Measurements from ENCODE around the gene FCHSD2.
A peak's percentile ranks its signal among the peaks of the same experiment; 100 is the strongest.
"Not testable (repeated sequence)": the region's sequence is repeated elsewhere in the genome, so short reads cannot be mapped to it uniquely, and the experiment has no call there.

FCHSD2 gene

GRCh38 chr11:73116636-73117035, 25.5 kb downstream of the FCHSD2 start:
- DNase-seq: no peak

GRCh38 chr11:73114835-73115220, 27.3 kb downstream of the FCHSD2 start:
- no peak for DNase-seq

- DNase-seq: no peak
Measured at GRCh38 chr11:73114110-73114834, 27.8 kb downstream of the FCHSD2 start.

GRCh38 chr11:73113426-73113825, 28.7 kb downstream of the FCHSD2 start:
- DNase-seq: no peak

GRCh38 chr11:73107597-73107996, 34.5 kb downstream of the FCHSD2 start:
- DNase-seq: no peak

- DNase-seq: no peak
Measured at GRCh38 chr11:73106347-73106746, 35.8 kb downstream of the FCHSD2 start.

- no peak for DNase-seq
Measured at GRCh38 chr11:73100578-73100977, 41.5 kb downstream of the FCHSD2 start.

- no peak for DNase-seq
Measured at GRCh38 chr11:73099512-73100266, 42.4 kb downstream of the FCHSD2 start.

- DNase-seq: peak; percentile 43
Measured at GRCh38 chr11:73095613-73096012, 46.5 kb downstream of the FCHSD2 start.

- DNase-seq: no peak
Measured at GRCh38 chr11:73091521-73092305, 50.4 kb downstream of the FCHSD2 start.

- no peak for DNase-seq
Measured at GRCh38 chr11:73087730-73088129, 54.4 kb downstream of the FCHSD2 start.

GRCh38 chr11:73085189-73085875, 56.8 kb downstream of the FCHSD2 start:
- peak; percentile 5 for DNase-seq

- no peak for DNase-seq
Measured at GRCh38 chr11:73078631-73079030, 63.5 kb downstream of the FCHSD2 start.

GRCh38 chr11:73077454-73077853, 64.7 kb downstream of the FCHSD2 start:
- no peak for DNase-seq

GRCh38 chr11:73074319-73074718, 67.8 kb downstream of the FCHSD2 start:
- DNase-seq: no peak

GRCh38 chr11:73072935-73073481, 69.1 kb downstream of the FCHSD2 start:
- no peak for DNase-seq

GRCh38 chr11:73070653-73071052, 71.5 kb downstream of the FCHSD2 start:
- DNase-seq: no peak

- not testable (repeated sequence) for DNase-seq
Measured at GRCh38 chr11:73061857-73062424, 80.2 kb downstream of the FCHSD2 start.

GRCh38 chr11:73061434-73061833, 80.7 kb downstream of the FCHSD2 start:
- DNase-seq: not testable (repeated sequence)

- no peak for DNase-seq
Measured at GRCh38 chr11:73059915-73060314, 82.2 kb downstream of the FCHSD2 start.

GRCh38 chr11:73058989-73059674, 83.0 kb downstream of the FCHSD2 start:
- DNase-seq: no peak
